Jurkat, Clone E6-1 (cell line): ENCODE results near the gene IFNGR1. TPM values are rescaled to one million over a fixed set of nuclear protein-coding genes. Genes with fewer than 3 reads are reported as not detected.
"Not testable (repeated sequence)": the region's sequence is repeated elsewhere in the genome, so short reads cannot be mapped to it uniquely, and the experiment has no call there.

Experiments used
- DNase-seq: peaks from one replicate; pipeline ENCODE4 v3.0.0-alpha.2; 2011; ENCODE audit warnings: low read depth, low spot score
- H3K4me3 ChIP-seq: 2 replicates; pipeline ENCODE4 v1.5.1; 2011; ENCODE audit warnings: mild to moderate bottlenecking, low read length, control low read depth, moderate library complexity
- polyA plus RNA-seq: library from polyadenylated mRNA; unstranded; fragments of >200 nt; gene quantifications from one replicate; pipeline ENCODE4 v1.2.1, GENCODE V29; 2012; ENCODE audit warnings: missing spikeins; ENCODE audit not compliant: insufficient read length, insufficient read depth

The IFNGR1 gene
- 19.2 TPM for polyA plus RNA-seq

- DNase-seq, result peak; percentile 85
- H3K4me3 ChIP-seq, result peak within 1 kb of the TSS; percentile 78
Measured at GRCh38 chr6:137218917-137219663, at the start of gene IFNGR1. Gene IFNGR1 (minus strand): TSS chr6:137219385. CDS start chr6:137219327, 58 bp downstream.

- H3K4me3 ChIP-seq, result no peak overlapping the region
Measured at GRCh38 chr6:137268911-137269310, 49.7 kb upstream of the IFNGR1 start.

GRCh38 chr6:137266309-137266586 lies 47.1 kb upstream of the IFNGR1 start:
- DNase-seq, result no peak
- H3K4me3 ChIP-seq, result no peak overlapping the region

More at GRCh38 chr6:137268911-137269310, 49.7 kb upstream of the IFNGR1 start:
- DNase-seq, result no peak

GRCh38 chr6:137265561-137266308 lies 46.5 kb upstream of the IFNGR1 start:
- H3K4me3 ChIP-seq, result no peak overlapping the region
- no peak for DNase-seq

GRCh38 chr6:137264311-137265075 lies 45.3 kb upstream of the IFNGR1 start:
- no peak for DNase-seq

GRCh38 chr6:137261761-137262160 lies 42.6 kb upstream of the IFNGR1 start:
- no peak for DNase-seq
- no peak overlapping the region for H3K4me3 ChIP-seq

More at GRCh38 chr6:137264311-137265075, 45.3 kb upstream of the IFNGR1 start:
- no peak overlapping the region for H3K4me3 ChIP-seq

GRCh38 chr6:137261361-137261760 lies 42.2 kb upstream of the IFNGR1 start:
- no peak for DNase-seq
- H3K4me3 ChIP-seq, result no peak overlapping the region

- no peak overlapping the region for H3K4me3 ChIP-seq
- no peak for DNase-seq
Measured at GRCh38 chr6:137260217-137260616, 41.0 kb upstream of the IFNGR1 start.

GRCh38 chr6:137259349-137259748 lies 40.2 kb upstream of the IFNGR1 start:
- DNase-seq, result no peak
- H3K4me3 ChIP-seq, result no peak overlapping the region

- no peak overlapping the region for H3K4me3 ChIP-seq
- DNase-seq, result no peak
Measured at GRCh38 chr6:137258170-137258569, 39.0 kb upstream of the IFNGR1 start.

GRCh38 chr6:137256350-137257103 lies 37.3 kb upstream of the IFNGR1 start:
- H3K4me3 ChIP-seq, result no peak overlapping the region
- DNase-seq, result no peak

- no peak for DNase-seq
- no peak overlapping the region for H3K4me3 ChIP-seq
Measured at GRCh38 chr6:137254966-137255365, 35.8 kb upstream of the IFNGR1 start.

- not testable (repeated sequence) for DNase-seq, H3K4me3 ChIP-seq
Measured at GRCh38 chr6:137254430-137254829, 35.2 kb upstream of the IFNGR1 start.

- no peak for DNase-seq
- no peak overlapping the region for H3K4me3 ChIP-seq
Measured at GRCh38 chr6:137248702-137249101, 29.5 kb upstream of the IFNGR1 start.

GRCh38 chr6:137247724-137248123 lies 28.5 kb upstream of the IFNGR1 start:
- no peak overlapping the region for H3K4me3 ChIP-seq
- DNase-seq, result no peak

- no peak overlapping the region for H3K4me3 ChIP-seq
- no peak for DNase-seq
Measured at GRCh38 chr6:137246791-137247202, 27.6 kb upstream of the IFNGR1 start.

GRCh38 chr6:137246164-137246563 lies 27.0 kb upstream of the IFNGR1 start:
- no peak overlapping the region for H3K4me3 ChIP-seq
- DNase-seq, result no peak

GRCh38 chr6:137241481-137242038 lies 22.4 kb upstream of the IFNGR1 start:
- no peak overlapping the region for H3K4me3 ChIP-seq
- DNase-seq, result no peak

GRCh38 chr6:137240168-137240567 lies 21.0 kb upstream of the IFNGR1 start:
- no peak for DNase-seq
- H3K4me3 ChIP-seq, result no peak overlapping the region
